DMS53 treated with DMSO at 0.1 percent for 48 hours (cell line): ENCODE results near the gene TRPM3.
"Not testable (repeated sequence)": the region's sequence is repeated elsewhere in the genome, so short reads cannot be mapped to it uniquely, and the experiment has no call there.

Source experiments
- DNase-seq: peaks from one replicate; lab custom pipeline; 2025; ENCODE audit not compliant: unreplicated experiment; lab: John Stamatoyannopoulos, UW

TRPM3 gene

GRCh38 chr9:70677055-70677735 is 444.2 kb downstream of the TRPM3 start:
- DNase-seq: no peak

GRCh38 chr9:70675868-70676370 is 445.5 kb downstream of the TRPM3 start:
- DNase-seq: no peak

DNA sequence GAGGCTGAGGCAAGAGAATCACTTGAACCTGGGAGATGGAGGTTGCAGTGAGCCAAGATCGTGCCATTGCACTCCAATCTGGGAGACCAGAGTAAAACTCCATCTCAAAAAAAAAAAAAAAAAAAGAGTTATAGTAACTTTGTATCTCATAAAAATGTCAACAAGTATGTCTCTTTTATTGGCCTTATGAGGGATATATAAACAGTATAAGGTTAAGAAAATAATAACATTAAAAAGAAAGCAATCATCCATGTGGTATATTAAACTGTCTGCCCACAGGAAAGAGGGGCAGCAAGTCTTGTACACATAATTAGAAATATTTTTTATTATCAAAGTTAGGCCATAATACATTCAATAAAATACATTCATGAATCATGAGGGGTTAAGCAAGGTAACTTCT is 447.6 kb downstream of the TRPM3 start:
- no peak for DNase-seq

GRCh38 chr9:70672161-70672649 is 449.2 kb downstream of the TRPM3 start:
- DNase-seq: no peak

- no peak for DNase-seq
These were observed 452.7 kb downstream of the TRPM3 start for GRCh38 chr9:70668751-70669150.

DNA sequence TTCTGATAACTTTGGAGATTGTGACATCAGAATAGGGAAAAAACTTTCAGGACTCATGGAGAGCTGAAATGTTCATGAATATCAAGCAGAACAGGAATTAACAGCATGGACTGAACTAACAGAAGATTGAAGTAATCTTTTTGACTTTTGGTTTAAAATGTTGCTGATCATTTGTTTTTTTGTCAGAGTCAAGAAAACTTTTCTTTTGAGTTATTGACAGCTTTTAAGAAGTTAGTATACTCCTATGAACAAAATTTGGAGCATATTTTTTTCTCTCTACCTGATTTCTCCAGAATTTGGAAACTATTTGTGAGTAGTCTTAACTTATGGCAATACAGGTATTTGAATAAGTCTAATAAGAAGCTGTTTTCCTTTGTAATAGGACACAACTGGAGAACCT is 462.7 kb downstream of the TRPM3 start:
- DNase-seq: no peak

DNA sequence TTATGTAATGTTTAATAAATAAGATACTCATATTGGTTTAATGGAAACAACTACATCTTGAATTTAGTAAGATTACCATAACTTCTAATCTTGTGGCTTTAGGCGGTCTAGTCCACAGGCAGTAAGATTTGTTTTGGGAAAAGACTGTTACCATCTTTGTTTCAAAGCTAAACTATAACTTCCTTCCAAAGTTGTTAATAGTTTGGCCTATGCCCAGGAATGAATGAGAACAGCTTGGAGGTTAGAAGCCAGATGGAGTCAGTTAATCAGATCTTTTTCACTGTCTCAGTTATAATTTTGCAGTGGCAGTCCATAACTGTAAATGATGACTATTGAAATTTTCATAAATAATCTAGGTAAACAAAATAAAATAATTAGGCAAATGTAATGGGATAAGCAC is 465.1 kb downstream of the TRPM3 start:
- DNase-seq: no peak

GRCh38 chr9:70654144-70654543 is 467.3 kb downstream of the TRPM3 start:
- no peak for DNase-seq

- not testable (repeated sequence) for DNase-seq
These were observed 476.8 kb downstream of the TRPM3 start for GRCh38 chr9:70644627-70645026.

DNA sequence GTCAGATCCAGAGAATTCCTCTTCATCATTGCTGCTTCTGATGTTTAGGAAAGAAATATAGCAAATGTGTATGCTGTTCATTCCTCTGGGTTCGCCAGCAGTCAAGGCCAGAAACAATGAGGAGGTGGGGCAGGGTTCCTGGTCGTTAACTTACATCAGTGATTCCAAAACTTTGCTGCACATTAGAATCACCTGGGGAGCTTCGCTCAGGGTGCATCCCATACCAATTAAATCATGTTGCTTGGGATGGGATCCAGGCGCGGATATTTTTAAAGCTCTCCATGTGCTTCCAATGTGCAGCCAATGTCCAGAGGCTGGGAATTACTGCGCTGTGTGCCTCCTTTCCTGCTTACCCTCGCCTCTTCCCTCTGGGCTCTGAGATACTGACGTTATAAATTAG is 479.1 kb downstream of the TRPM3 start:
- DNase-seq: no peak

DNA sequence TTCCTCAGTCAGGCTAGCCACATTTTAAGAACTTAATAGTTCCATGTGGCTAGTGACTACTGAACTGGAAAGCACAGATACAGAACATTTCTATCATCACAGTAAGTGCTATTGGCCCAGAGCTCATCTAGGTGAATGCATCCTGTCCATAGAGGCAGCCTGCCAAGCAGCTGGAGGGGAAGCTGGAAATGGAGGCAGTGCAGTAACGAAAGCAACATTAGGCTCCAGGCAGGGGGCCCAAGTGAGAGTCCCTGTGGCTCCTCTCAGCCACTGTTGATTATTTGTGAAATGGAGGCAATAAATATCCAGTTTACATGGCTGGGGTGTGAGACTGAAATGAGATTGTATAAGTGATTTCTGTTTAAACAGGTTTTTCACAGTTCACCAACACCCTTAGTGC is 479.8 kb downstream of the TRPM3 start:
- no peak for DNase-seq

GRCh38 chr9:70641031-70641430 is 480.4 kb downstream of the TRPM3 start:
- no peak for DNase-seq

- peak; percentile 27 for DNase-seq
These were observed 481.3 kb downstream of the TRPM3 start for GRCh38 chr9:70639853-70640814.

DNA sequence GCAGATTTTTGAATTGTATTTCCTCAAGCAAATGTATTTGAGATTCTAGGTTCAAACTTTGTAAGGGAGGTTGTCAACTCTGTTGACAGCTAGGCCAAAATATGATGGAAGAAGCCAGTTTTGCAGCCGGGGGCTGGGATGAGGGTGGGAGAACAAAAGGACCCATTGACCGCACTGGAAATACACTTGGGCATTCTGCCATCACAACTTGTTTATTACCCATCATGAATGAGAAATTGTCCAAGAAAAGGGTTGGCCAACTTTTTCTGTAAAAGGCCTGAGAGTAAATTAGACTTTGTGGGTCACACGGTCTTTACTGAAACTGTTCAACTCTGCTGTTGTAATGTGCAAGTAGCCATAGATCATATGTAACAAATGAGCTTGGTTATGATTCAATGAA is 485.6 kb downstream of the TRPM3 start:
- no peak for DNase-seq

DNA sequence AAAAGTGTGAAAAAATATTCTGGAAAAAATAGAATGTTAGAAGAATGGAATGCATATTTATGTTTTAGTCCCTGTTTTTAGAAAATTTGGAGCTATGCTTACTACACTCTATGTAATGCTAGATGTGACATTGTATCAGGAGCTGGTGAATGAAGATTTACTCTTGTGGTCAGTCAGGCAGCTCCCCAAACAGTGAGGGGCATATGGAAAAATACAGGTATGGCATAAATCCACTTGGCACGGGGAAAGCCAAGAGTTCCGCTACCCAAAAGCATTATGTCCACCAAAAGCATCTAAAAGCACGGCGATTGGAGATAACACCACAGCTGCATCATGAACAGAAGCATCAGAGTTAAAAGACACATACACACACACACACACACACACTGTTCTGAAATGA is 486.7 kb downstream of the TRPM3 start:
- no peak for DNase-seq

GRCh38 chr9:70630971-70631370 is 490.4 kb downstream of the TRPM3 start:
- DNase-seq: no peak

DNA sequence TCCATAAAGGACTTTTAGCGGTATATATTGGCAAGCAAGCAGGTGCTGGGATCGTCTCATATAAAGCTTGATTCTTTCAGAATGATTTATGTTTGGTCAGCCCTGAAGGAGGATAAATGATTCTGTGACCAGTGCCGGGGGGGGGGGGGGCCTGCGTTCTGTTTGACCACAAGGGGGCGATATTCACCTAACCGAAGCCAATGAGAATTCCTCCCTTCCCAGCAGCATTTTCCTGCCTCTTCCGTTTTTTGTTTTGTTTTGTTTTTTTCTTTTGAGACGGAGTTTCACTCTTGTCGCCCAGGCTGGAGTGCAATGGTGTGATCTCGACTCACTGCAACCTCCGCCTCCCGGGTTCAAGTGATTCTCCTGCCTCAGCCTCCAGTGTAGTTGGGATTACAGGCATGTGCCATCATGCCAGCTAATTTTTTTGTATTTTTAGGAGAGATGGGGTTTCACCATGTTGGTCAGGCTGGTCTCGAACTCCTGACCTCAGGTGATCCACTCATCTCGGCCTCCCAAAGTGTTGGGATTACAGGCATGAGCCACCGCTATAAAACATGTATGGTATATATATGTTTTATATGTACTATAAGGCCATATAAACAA is 492.2 kb downstream of the TRPM3 start:
- DNase-seq: peak; percentile 6

- DNase-seq: no peak
These were observed 496.3 kb downstream of the TRPM3 start for GRCh38 chr9:70625078-70625477.

GRCh38 chr9:70618784-70619183 is 502.6 kb downstream of the TRPM3 start:
- DNase-seq: no peak

DNA sequence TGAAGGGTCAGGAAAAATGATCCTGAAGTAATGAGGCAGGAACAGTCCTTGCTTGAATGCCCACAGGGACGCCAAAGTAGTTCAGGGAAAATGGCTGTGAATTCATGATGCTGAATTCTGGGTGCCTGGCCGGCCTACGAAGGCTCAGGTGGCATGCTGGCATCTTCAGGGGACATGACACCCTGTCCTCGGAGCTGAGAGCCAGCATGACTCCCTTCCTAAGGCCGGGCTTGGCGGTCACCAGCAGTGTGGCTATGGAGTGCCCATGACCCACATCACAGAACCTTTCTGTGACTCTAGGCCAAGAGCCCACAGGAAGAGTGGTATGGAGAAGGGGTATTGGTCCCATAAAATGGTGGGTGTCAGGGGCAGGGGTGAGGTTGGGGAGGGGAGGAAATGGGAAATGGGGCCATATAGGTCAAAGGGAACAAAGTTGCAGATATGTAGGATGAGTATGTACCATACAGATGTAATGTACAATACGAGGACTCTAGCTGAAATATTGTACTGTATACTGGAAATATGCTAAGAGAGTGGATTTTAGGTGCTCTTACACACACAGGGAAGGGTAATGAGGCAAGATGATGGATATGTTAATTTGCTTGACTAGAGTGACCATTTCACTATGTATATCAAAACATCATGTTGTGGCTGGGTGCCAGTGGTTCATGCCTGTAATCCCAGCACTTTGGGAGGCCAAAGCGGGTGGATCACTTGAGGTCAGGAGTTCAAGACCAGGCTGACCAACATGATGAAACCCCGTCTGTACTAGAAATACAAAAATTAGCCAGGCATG is 504.2 kb downstream of the TRPM3 start:
- no peak for DNase-seq
